Retinal pigment epithelial cell (primary cell): ENCODE results near the gene STK10.

Experiments
- DNase-seq: peaks from one replicate; pipeline ENCODE4 v3.0.0-alpha.2; 2010; ENCODE audit warnings: low read depth
- H3K4me3 ChIP-seq: 2 replicates; pipeline ENCODE4 v1.5.1; 2011; ENCODE audit warnings: mild to moderate bottlenecking, low read length, control low read depth, moderate library complexity
- TF ChIP-seq, protein P1 (sequence below): conservative IDR thresholded peaks from 2 replicates; pipeline ENCODE4 v1.5.1; 2011; ENCODE audit warnings: low read depth, low read length, control low read depth, inconsistent platforms

STK10 gene

GRCh38 chr5:172076761-172077244 is 111.2 kb downstream of the STK10 start:
- TF ChIP-seq, protein P1, sequence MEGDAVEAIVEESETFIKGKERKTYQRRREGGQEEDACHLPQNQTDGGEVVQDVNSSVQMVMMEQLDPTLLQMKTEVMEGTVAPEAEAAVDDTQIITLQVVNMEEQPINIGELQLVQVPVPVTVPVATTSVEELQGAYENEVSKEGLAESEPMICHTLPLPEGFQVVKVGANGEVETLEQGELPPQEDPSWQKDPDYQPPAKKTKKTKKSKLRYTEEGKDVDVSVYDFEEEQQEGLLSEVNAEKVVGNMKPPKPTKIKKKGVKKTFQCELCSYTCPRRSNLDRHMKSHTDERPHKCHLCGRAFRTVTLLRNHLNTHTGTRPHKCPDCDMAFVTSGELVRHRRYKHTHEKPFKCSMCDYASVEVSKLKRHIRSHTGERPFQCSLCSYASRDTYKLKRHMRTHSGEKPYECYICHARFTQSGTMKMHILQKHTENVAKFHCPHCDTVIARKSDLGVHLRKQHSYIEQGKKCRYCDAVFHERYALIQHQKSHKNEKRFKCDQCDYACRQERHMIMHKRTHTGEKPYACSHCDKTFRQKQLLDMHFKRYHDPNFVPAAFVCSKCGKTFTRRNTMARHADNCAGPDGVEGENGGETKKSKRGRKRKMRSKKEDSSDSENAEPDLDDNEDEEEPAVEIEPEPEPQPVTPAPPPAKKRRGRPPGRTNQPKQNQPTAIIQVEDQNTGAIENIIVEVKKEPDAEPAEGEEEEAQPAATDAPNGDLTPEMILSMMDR = no peak
- no peak for DNase-seq
- no peak overlapping the region for H3K4me3 ChIP-seq

DNA sequence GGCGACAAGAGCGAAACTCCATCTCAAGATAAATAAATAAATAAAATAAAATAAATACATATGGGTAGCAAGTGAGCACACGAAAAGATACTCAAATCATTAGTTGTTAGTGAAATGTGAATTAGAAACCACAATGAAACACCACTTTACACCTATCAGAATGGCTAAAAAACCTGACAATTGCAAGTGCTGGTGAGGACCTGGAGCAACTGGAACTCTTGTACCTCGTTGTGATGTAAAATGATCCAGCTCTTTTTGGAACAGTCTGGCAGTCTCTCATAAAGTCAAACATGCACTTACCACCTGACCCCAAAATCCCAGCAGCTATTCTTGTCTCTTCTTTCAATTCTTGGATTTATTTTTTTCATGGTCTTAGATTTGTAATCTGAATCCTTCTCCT is 112.4 kb downstream of the STK10 start:
- TF ChIP-seq, protein P1 = no peak

DNA sequence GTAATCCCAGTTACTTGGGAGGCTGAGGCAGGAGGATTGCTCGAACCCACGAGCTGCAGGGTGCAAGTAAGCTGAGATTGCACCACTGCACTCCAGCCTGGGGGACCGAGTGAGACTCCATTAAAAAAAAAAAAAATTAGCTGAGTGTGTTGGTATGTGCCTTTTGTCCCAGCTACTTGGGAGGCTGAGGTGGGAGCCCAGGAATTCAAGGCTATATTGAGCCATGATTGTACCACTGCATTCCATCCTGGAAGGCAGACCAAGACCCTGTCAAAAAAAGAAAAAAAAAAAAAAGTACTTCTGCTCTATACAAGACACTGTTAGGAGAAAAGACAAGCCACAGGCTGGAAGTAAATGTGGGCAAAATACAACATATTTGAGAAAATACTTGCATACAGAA is 113.1 kb downstream of the STK10 start:
- TF ChIP-seq, protein P1 = no peak
- no peak overlapping the region for H3K4me3 ChIP-seq
- DNase-seq = no peak

More for the DNA sequence above, 112.4 kb downstream of the STK10 start:
- no peak overlapping the region for H3K4me3 ChIP-seq
- DNase-seq = no peak

DNA sequence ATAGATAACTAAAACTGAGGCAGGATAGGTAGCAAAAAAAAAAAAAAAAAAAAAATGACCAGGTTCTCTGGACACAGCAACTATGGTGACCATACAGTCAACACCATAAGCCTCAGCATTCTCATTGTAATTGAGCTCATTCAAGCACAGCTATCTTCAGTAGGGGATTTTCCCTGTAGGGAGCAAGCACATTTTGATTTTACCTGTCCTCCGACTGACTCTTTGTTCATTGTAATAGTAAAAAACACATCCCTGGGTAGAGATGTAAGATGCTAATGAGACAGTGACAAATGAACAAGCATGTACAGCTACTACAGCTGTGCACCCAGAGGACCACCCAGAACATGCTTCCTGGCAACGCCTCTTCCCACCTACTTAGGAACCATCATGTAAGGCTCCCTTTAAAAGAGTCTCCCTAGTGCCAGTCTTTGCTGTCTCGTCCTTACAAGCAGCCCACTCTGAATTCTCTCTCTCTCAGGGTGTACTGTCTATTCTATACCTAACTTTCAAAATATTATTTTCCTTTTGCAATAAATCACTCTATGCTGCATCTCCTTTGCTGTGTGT is 116.6 kb downstream of the STK10 start:
- no peak for DNase-seq
- TF ChIP-seq, protein P1 = no peak
- no peak overlapping the region for H3K4me3 ChIP-seq

DNA sequence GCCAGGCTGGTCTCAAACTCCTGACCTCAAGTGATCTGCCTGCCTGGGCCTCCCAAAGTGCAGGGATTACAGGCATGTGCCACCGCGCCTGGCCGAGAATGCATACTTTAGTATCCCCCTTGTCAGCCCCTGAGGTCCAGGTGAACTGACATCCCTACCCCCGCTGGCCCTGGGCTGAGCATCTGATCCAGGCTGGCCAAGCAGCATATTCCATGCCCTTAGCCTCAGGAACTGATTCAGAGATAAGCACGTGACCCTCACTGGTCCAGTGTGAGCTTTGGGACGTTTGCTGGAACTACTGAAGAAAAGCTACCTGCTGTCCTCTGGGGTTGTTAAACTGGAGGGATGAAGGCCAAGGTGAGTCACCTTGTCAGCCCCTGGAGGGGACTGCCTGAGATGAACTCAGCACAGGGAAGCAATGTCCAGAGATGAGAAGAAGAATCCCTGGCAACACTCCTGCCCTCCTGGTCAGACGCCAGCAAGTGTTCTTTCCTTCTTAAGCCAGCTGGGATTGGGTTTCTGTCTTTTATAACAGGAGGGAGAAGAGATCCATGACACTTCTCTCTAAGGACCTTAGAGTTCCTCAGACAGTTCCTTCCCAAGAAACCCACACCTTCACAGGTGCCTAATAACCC is 122.5 kb downstream of the STK10 start:
- H3K4me3 ChIP-seq = no peak overlapping the region
- DNase-seq = no peak
- TF ChIP-seq, protein P1 = no peak

DNA sequence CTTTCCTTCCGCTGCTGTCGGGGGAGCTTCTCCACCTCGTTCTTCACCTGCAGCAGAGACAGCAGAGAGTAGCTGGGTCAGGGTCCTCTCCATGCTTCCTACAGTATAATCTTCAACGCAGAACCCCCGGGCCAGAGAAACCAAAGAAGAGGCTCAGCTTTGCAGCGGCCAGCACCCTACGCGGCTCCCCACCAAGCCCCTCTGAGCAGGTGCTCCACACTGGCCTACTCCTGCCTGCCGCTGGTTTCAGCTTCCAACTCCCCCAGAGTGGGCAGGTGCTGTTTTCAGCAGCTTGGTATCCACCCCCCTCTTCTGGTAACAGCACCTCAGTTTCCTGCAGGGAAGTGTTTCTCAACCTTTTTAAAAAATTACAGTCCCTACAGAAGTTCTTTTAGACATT is 123.3 kb downstream of the STK10 start:
- TF ChIP-seq, protein P1 = no peak
- DNase-seq = no peak
- no peak overlapping the region for H3K4me3 ChIP-seq

DNA sequence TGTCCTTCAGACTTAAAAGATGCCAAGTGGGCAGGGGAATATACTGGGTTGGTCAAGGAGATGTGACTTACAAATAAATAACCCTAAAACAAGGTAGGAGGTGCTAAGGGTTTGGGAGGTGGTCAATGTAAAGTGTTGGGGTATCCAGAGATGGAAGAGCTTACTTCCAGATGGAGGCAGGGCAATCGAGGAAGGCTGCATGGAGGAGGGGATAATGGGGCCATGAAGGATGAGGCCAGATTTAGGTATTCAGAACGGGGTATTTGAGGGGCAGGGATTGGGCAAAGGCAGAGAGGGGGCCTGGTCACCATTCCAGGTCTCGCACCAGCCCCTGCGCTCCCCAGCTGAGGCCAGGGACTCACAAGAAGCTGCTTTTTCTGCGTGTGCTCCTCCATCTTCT is 123.7 kb downstream of the STK10 start:
- DNase-seq = no peak
- H3K4me3 ChIP-seq = no peak overlapping the region
- TF ChIP-seq, protein P1 = no peak
